Smooth muscle cell (in vitro differentiated cells): ENCODE measurements around the gene TIGIT. TPM values are rescaled to one million over a fixed set of nuclear protein-coding genes. Genes with fewer than 3 reads are reported as not detected.

Source experiments
- DNase-seq: peaks from one replicate; lab custom pipeline; 2025; ENCODE audit not compliant: unreplicated experiment; lab: John Stamatoyannopoulos, UW
- H2AFZ ChIP-seq: fragments of 200-600 bp; sonication (generic); 2 replicates; pipeline ENCODE4 v1.6.0; 2016; ENCODE audit warnings: antibody characterized with exemption, low read depth, mild to moderate bottlenecking
- H3F3A ChIP-seq: fragments of 200-600 bp; sonication (generic); 2 replicates; pipeline ENCODE4 v1.6.0; 2017; ENCODE audit warnings: antibody characterized with exemption, low read depth
- H3K27ac ChIP-seq: fragments of 200-600 bp; sonication (generic); 2 replicates; pipeline ENCODE4 v1.5.1; 2016; ENCODE audit warnings: low read depth, mild to moderate bottlenecking
- H3K27me3 ChIP-seq: fragments of 200-600 bp; sonication (generic); 2 replicates; pipeline ENCODE4 v1.6.1; 2016; ENCODE audit warnings: low read depth, mild to moderate bottlenecking
- H3K36me3 ChIP-seq: fragments of 200-600 bp; sonication (generic); 2 replicates; pipeline ENCODE4 v1.5.1; 2016; ENCODE audit warnings: low read depth
- H3K4me1 ChIP-seq: fragments of 200-600 bp; sonication (generic); 2 replicates; pipeline ENCODE4 v1.5.1; 2016; ENCODE audit warnings: low read depth
- H3K4me2 ChIP-seq: fragments of 200-600 bp; sonication (generic); 2 replicates; pipeline ENCODE4 v1.6.0; 2016; ENCODE audit warnings: mild to moderate bottlenecking
- H3K4me3 ChIP-seq: fragments of 200-600 bp; sonication (generic); 2 replicates; pipeline ENCODE4 v1.5.1; 2016; ENCODE audit warnings: mild to moderate bottlenecking
- H3K79me2 ChIP-seq: fragments of 200-600 bp; sonication (generic); 2 replicates; pipeline ENCODE4 v1.6.0; 2016; ENCODE audit warnings: low read depth, mild to moderate bottlenecking
- H3K9ac ChIP-seq: fragments of 200-600 bp; sonication (generic); 2 replicates; pipeline ENCODE4 v1.6.0; 2016; ENCODE audit warnings: low read depth
- H3K9me3 ChIP-seq: fragments of 200-600 bp; sonication (generic); replicated peaks from 2 replicates; pipeline ENCODE4 v1.5.1; 2016; ENCODE audit warnings: low read depth
- H4K20me1 ChIP-seq: fragments of 200-600 bp; sonication (generic); 2 replicates; pipeline ENCODE4 v1.6.0; 2016; ENCODE audit warnings: low read depth
- CTCF ChIP-seq: fragments of 200-600 bp; sonication (generic); IDR thresholded peaks from 2 replicates; pipeline ENCODE4 v1.5.1; 2017; ENCODE audit warnings: borderline replicate concordance, mild to moderate bottlenecking, antibody characterized with exemption; ENCODE audit not compliant: insufficient read depth, poor library complexity, severe bottlenecking
- WGBS: methylation state at CpG from one replicate; pipeline ENCODE4 v1.1.7; 2016; ENCODE audit warnings: low lambda C conversion rate; 5-methylcytosine and 5-hydroxymethylcytosine counted together
- polyA plus RNA-seq: library from polyadenylated mRNA; unstranded; fragments of >200 nt; fragmentation: Nextera tagmentation; extraction: Ambion mirVana; gene quantifications from 2 replicates; pipeline ENCODE4 v1.2.1, GENCODE V29; 2016
- total RNA-seq: library from RNA; depleted of rRNA; stranded (reverse); fragments of >200 nt; gene quantifications from 2 replicates; pipeline ENCODE4 v1.2.3, GENCODE V29; 2014

Gene TIGIT
- total and polyA plus RNA-seq, 2 experiments from 2014 or later: not detected

- H3K4me2 ChIP-seq: no peak overlapping the region
- no peaks in the 10 kb centered on the region for H3F3A ChIP-seq
- no peak overlapping the region for H3K4me3 ChIP-seq
- no peaks in the 10 kb centered on the region for H3K9me3 ChIP-seq
- WGBS: 95% methylated on average over 19 of the region's 19 CpGs
- H3K79me2 ChIP-seq: no peaks in the 10 kb centered on the region
- H2AFZ ChIP-seq: no peak overlapping the region
- no peaks in the 10 kb centered on the region for H3K36me3 ChIP-seq
- H3K27ac ChIP-seq: no peak overlapping the region
- TF ChIP-seq CTCF: no peak
- no peaks in the 10 kb centered on the region for H3K4me1 ChIP-seq
- H4K20me1 ChIP-seq: no peaks in the 10 kb centered on the region
- no peaks in the 10 kb centered on the region for H3K27me3 ChIP-seq
- DNase-seq: no peak
- no peak overlapping the region for H3K9ac ChIP-seq
These were observed 45.0 kb downstream of the TIGIT start for GRCh38 chr3:114338651-114339357.

GRCh38 chr3:114344492-114344891 lies 50.7 kb downstream of the TIGIT start:
- no peaks in the 10 kb centered on the region for H3K36me3 ChIP-seq
- WGBS: 73% methylated on average over 1 of the region's 1 CpG
- no peak overlapping the region for H3K4me3 ChIP-seq
- no peak overlapping the region for H2AFZ ChIP-seq
- DNase-seq: no peak
- H4K20me1 ChIP-seq: no peaks in the 10 kb centered on the region
- no peak overlapping the region for H3K9ac ChIP-seq
- no peaks in the 10 kb centered on the region for H3K4me1 ChIP-seq
- H3K4me2 ChIP-seq: no peak overlapping the region
- H3K27ac ChIP-seq: no peak overlapping the region
- TF ChIP-seq CTCF: no peak
- H3K9me3 ChIP-seq: no peaks in the 10 kb centered on the region
- H3K27me3 ChIP-seq: no peaks in the 10 kb centered on the region
- no peaks in the 10 kb centered on the region for H3F3A ChIP-seq
- no peaks in the 10 kb centered on the region for H3K79me2 ChIP-seq

- TF ChIP-seq CTCF: no peak
- 98% methylated on average over 12 of the region's 12 CpGs for WGBS
- no peak overlapping the region for H3K4me3 ChIP-seq
- no peaks in the 10 kb centered on the region for H3F3A ChIP-seq
- H3K4me2 ChIP-seq: no peak overlapping the region
- no peaks in the 10 kb centered on the region for H3K79me2 ChIP-seq
- no peaks in the 10 kb centered on the region for H3K36me3 ChIP-seq
- H3K4me1 ChIP-seq: peaks cover 2% of the 10 kb centered on the region
- no peak overlapping the region for H3K27ac ChIP-seq
- H3K27me3 ChIP-seq: no peaks in the 10 kb centered on the region
- no peak overlapping the region for H2AFZ ChIP-seq
- H3K9ac ChIP-seq: no peak overlapping the region
- H4K20me1 ChIP-seq: no peaks in the 10 kb centered on the region
- no peaks in the 10 kb centered on the region for H3K9me3 ChIP-seq
- no peak for DNase-seq
These were observed 56.4 kb downstream of the TIGIT start for GRCh38 chr3:114350271-114350670.

GRCh38 chr3:114350690-114351089 lies 56.9 kb downstream of the TIGIT start:
- peaks cover 7% of the 10 kb centered on the region for H3K4me1 ChIP-seq
- no peak for TF ChIP-seq CTCF
- 97% methylated on average over 21 of the region's 24 CpGs for WGBS

More at GRCh38 chr3:114350690-114351089, 56.9 kb downstream of the TIGIT start:
- Histone ChIP-seq H2AFZ (no peak overlapping the region), H3K4me2 (no peak overlapping the region), H3K4me3 (no peak overlapping the region), H3F3A (no peaks in the 10 kb centered on the region), H4K20me1 (no peaks in the 10 kb centered on the region), H3K27ac (no peak overlapping the region), H3K36me3 (no peaks in the 10 kb centered on the region), H3K79me2 (no peaks in the 10 kb centered on the region), H3K9me3 (no peaks in the 10 kb centered on the region), H3K27me3 (no peaks in the 10 kb centered on the region), H3K9ac (no peak overlapping the region)
- no peak for DNase-seq
